WTC11 (cell line): ENCODE measurements around the gene MACROD2. TPM values are rescaled to one million over a fixed set of nuclear protein-coding genes. Genes with fewer than 3 reads are reported as not detected.

Experiments
- ATAC-seq: fragments of 200-7000 bp; cut with Tn5 transposase; 2 replicates; pipeline ENCODE4 v1.10.0; 2021; ENCODE audit warnings: mild to moderate bottlenecking, moderate library complexity
- CTCF ChIA-PET: fragments of 300-600 bp; sonication (Branson Sonifier 250); formaldehyde crosslinking; loops from one replicate; lab custom pipeline; 2021; ENCODE audit warnings: antibody characterized with exemption; lab: Charles Lee
- POLR2A ChIA-PET: fragments of 350-600 bp; sonication (Branson Sonifier 250); formaldehyde crosslinking; loops from one replicate; lab custom pipeline; 2021; ENCODE audit warnings: antibody characterized with exemption; lab: Charles Lee
- DNase-seq: peaks from one replicate; pipeline ENCODE4 v3.0.0; 2021; ENCODE audit warnings: low spot score
- H3K27ac Mint-ChIP-seq: 2 replicates; pipeline ENCODE4 v1.8.0; 2021; ENCODE audit warnings: mixed read lengths
- H3K27me3 Mint-ChIP-seq: 2 replicates; pipeline ENCODE4 v1.8.0; 2021; ENCODE audit warnings: low read depth, mild to moderate bottlenecking, moderate library complexity, mixed read lengths
- H3K36me3 Mint-ChIP-seq: 2 replicates; pipeline ENCODE4 v1.8.0; 2021; ENCODE audit warnings: mixed read lengths
- H3K4me1 Mint-ChIP-seq: 2 replicates; pipeline ENCODE4 v1.8.0; 2022; ENCODE audit warnings: mixed read lengths
- H3K4me3 Mint-ChIP-seq: 2 replicates; pipeline ENCODE4 v1.8.0; 2021; ENCODE audit warnings: mild to moderate bottlenecking, moderate library complexity, mixed read lengths
- H3K9me3 Mint-ChIP-seq: 2 replicates; pipeline ENCODE4 v1.8.0; 2021; ENCODE audit warnings: mixed read lengths
- ATF2 ChIP-seq: sonication (generic); formaldehyde crosslinking; IDR thresholded peaks from 2 replicates; pipeline ENCODE4 v1.8.1; 2022; ENCODE audit warnings: low read depth, missing genetic modification reagents, borderline replicate concordance
- CBFB ChIP-seq: sonication (generic); formaldehyde crosslinking; IDR thresholded peaks from 2 replicates; pipeline ENCODE4 v1.8.1; 2022; ENCODE audit warnings: mild to moderate bottlenecking, low read depth, missing genetic modification reagents
- CTCF ChIP-seq: fragments of 200-600 bp; IDR thresholded peaks from 2 replicates; pipeline ENCODE4 v1.8.0; 2022; ENCODE audit warnings: antibody characterized with exemption
- E2F4 ChIP-seq: sonication (generic); formaldehyde crosslinking; IDR thresholded peaks from 2 replicates; pipeline ENCODE4 v1.8.1; 2022; ENCODE audit warnings: low read depth, mild to moderate bottlenecking, moderate library complexity, missing genetic modification reagents, borderline replicate concordance
- E2F5 ChIP-seq: sonication (generic); formaldehyde crosslinking; IDR thresholded peaks from 2 replicates; pipeline ENCODE4 v1.8.1; 2022; ENCODE audit warnings: mild to moderate bottlenecking, moderate library complexity, missing genetic modification reagents
- FOXP1 ChIP-seq: sonication (generic); formaldehyde crosslinking; IDR thresholded peaks from 2 replicates; pipeline ENCODE4 v1.8.0; 2022; ENCODE audit warnings: missing genetic modification reagents, mild to moderate bottlenecking, moderate library complexity, borderline replicate concordance
- GTF2I ChIP-seq: fragments of 250-450 bp; sonication (Bioruptor Pico); conservative IDR thresholded peaks from 2 replicates; pipeline ENCODE4 v1.4.0; 2021; ENCODE audit warnings: mild to moderate bottlenecking
- JUN ChIP-seq: sonication (generic); formaldehyde crosslinking; IDR thresholded peaks from 2 replicates; pipeline ENCODE4 v1.8.0; 2023; ENCODE audit warnings: mild to moderate bottlenecking, missing genetic modification reagents
- SMAD3 ChIP-seq: sonication (generic); formaldehyde crosslinking; IDR thresholded peaks from 2 replicates; pipeline ENCODE4 v1.8.0; 2022; ENCODE audit warnings: missing genetic modification reagents, mild to moderate bottlenecking, borderline replicate concordance
- SMAD4 ChIP-seq: sonication (generic); formaldehyde crosslinking; IDR thresholded peaks from 2 replicates; pipeline ENCODE4 v1.8.0; 2022; ENCODE audit warnings: mild to moderate bottlenecking, missing genetic modification reagents
- TEAD1 ChIP-seq: sonication (generic); formaldehyde crosslinking; IDR thresholded peaks from 2 replicates; pipeline ENCODE4 v1.8.0; 2022; ENCODE audit warnings: mild to moderate bottlenecking, missing genetic modification reagents
- ZBTB43 ChIP-seq: sonication (generic); formaldehyde crosslinking; IDR thresholded peaks from 2 replicates; pipeline ENCODE4 v1.8.1; 2023; ENCODE audit warnings: mild to moderate bottlenecking, missing genetic modification reagents
- ZMAT4 ChIP-seq: fragments of 250-450 bp; sonication (Bioruptor Pico); IDR thresholded peaks from 2 replicates; pipeline ENCODE4 v1.9.0; 2021; ENCODE audit warnings: mild to moderate bottlenecking
- ZNF263 ChIP-seq: sonication (generic); formaldehyde crosslinking; IDR thresholded peaks from 2 replicates; pipeline ENCODE4 v1.8.1; 2022; ENCODE audit warnings: low read depth, mild to moderate bottlenecking, moderate library complexity, missing genetic modification reagents
- ZNF317 ChIP-seq: sonication (generic); formaldehyde crosslinking; IDR thresholded peaks from 2 replicates; pipeline ENCODE4 v1.8.1; 2023; ENCODE audit warnings: low read depth, mild to moderate bottlenecking, moderate library complexity, missing genetic modification reagents, borderline replicate concordance
- ZNF423 ChIP-seq: fragments of 250-450 bp; sonication (Bioruptor Pico); IDR thresholded peaks from 2 replicates; pipeline ENCODE4 v2.1.2; 2022; ENCODE audit warnings: mild to moderate bottlenecking, moderate library complexity
- ZNF425 ChIP-seq: fragments of 250-450 bp; sonication (Bioruptor Pico); conservative IDR thresholded peaks from 2 replicates; pipeline ENCODE4 v1.9.0; 2021; ENCODE audit warnings: mild to moderate bottlenecking
- total RNA-seq: library from RNA; stranded (reverse); gene quantifications from 3 replicates; pipeline ENCODE4 v1.2.3, GENCODE V29; 2021

MACROD2 gene
- total RNA-seq, 1 experiment from 2014 or later, result 4.1 TPM

- H3K27ac Mint-ChIP-seq, result no peak overlapping the region
- DNase-seq, result no peak
- no peak overlapping the region for H3K4me3 Mint-ChIP-seq
- POLR2A ChIA-PET, result no interaction called here
- no peaks in the 10 kb centered on the region for H3K36me3 Mint-ChIP-seq
- TF ChIP-seq GTF2I (CRISPR knock-in tag) (no peak), ZNF423 (CRISPR knock-in tag) (no peak), CBFB (CRISPR knock-in tag) (no peak), TEAD1 (no peak), SMAD4 (CRISPR knock-in tag) (no peak), JUN (no peak), FOXP1 (no peak), E2F5 (CRISPR knock-in tag) (no peak), ZMAT4 (CRISPR knock-in tag) (no peak), ZNF263 (CRISPR knock-in tag) (no peak), SMAD3 (CRISPR knock-in tag) (no peak), E2F4 (CRISPR knock-in tag) (no peak), ZNF425 (CRISPR knock-in tag) (no peak)
- TF ChIP-seq, all 79 proteins: peak for 0
- ATAC-seq, result no peak
- CTCF ChIA-PET, result interaction anchor here (1.6 kb wide), 1 partner anchor 57 kb away, joined by 5 read pairs; no protein-coding TSS in a partner anchor
- peaks cover 35% of the 10 kb centered on the region for H3K4me1 Mint-ChIP-seq
- peaks cover under 1% of the 10 kb centered on the region; the same call in 1 of the 2 replicates for H3K9me3 Mint-ChIP-seq
- H3K27me3 Mint-ChIP-seq, result peaks cover 5% of the 10 kb centered on the region
Observed at GRCh38 chr20:16007164-16007563, 2011.8 kb downstream of the MACROD2 start.

- Mint-ChIP-seq H3K4me3 (no peak overlapping the region), H3K36me3 (no peaks in the 10 kb centered on the region), H3K4me1 (peaks cover 35% of the 10 kb centered on the region), H3K27me3 (peaks cover 5% of the 10 kb centered on the region), H3K9me3 (peaks cover 9% of the 10 kb centered on the region), H3K27ac (no peak overlapping the region)
- DNase-seq (no peak), ATAC-seq (peak; percentile 20; the same call in 1 of the 2 replicates)
- ChIA-PET POLR2A (no interaction called here), CTCF (interaction anchor here (0.5 to 1.6 kb wide), 6 partner anchors 20 to 167 kb away, joined by 3 to 5 read pairs (median 3); no protein-coding TSS in a partner anchor)
- TF ChIP-seq CTCF, result peak; percentile 31; the same call in 1 of the 2 replicates
- no peak for TF ChIP-seq ZBTB43 (CRISPR knock-in tag)
Observed at GRCh38 chr20:16007962-16008361, 2012.6 kb downstream of the MACROD2 start.

GRCh38 chr20:16011056-16011455 lies 2015.7 kb downstream of the MACROD2 start:
- no peak for ATAC-seq

More at GRCh38 chr20:16011056-16011455, 2015.7 kb downstream of the MACROD2 start:
- Mint-ChIP-seq H3K27ac (no peak overlapping the region), H3K36me3 (no peaks in the 10 kb centered on the region), H3K27me3 (peaks cover 5% of the 10 kb centered on the region), H3K4me3 (no peak overlapping the region), H3K9me3 (peaks cover 15% of the 10 kb centered on the region), H3K4me1 (peaks cover 18% of the 10 kb centered on the region)
- ChIA-PET CTCF (no interaction called here), POLR2A (no interaction called here)
- no peak for DNase-seq
- TF ChIP-seq ZNF425 (CRISPR knock-in tag), result no peak
- TF ChIP-seq TEAD1, result no peak
- TF ChIP-seq ZNF317 (CRISPR knock-in tag), result no peak
- no peak for TF ChIP-seq ATF2
